ENCODE data around the gene CHST3. TPM values are rescaled to one million over a fixed set of nuclear protein-coding genes. Genes with fewer than 3 reads are reported as not detected.

The CHST3 gene
- polyA plus RNA-seq, 2 of the 4 experiments (the other 2 are of a cell fraction), result 12.8 to 23.1 TPM

DNA sequence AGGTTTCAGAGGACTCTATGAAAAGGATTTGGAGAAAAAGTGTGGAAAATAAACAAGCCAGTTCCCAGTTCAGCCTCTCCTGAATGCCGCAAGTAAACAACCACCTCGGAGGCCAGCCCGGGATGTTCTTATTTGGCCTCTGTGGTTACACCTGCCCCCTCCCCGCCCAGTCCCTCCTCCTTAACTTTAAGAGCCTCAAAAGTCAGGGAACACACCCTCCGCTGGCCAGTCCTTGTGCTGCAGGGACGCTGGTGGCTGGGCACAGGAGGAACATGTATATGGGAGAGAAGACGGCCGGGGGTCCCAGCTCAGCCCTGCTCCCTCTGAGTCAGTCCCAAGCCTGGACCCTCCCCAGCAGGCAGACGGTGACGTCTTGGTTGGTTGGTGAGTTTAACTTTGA is 6.1 kb downstream of the CHST3 start (continued):
- TF ChIP-seq REST (IDR thresholded peaks at IDR 0.05) (no peak), EHMT2 (IDR thresholded peaks at IDR 0.05; ENCODE audit: low read depth) (no peak), JUNB (IDR thresholded peaks at IDR 0.05) (no peak)

DNA sequence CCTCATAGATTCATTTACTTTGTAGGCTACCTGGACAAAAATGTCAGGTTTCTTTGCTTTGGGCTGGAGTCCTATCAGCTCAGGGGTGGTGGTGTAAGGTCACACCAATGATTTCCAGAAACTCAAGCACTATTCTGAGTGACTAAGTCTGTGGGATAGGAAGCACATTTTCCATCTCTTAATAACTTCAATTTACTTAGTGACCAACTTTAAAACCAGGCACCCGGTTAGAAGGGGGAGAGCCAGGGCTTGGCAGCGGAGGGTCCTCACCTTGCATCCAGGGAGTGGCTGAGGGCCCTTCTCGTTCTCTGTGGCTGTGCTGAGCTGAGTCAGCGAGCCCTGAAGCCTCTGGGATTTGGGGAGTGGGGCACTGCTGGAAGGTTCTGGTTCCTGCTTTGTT is 6.7 kb downstream of the CHST3 start:
- FAIRE-seq (no peak), DNase-seq (ENCODE audit: low read depth in 1 of 2, low spot score in 1 of 2) (no peak), ATAC-seq (no peak)
- WGBS (ENCODE audit: missing lambda C conversion rate), result 32% methylated on average over 4 of the region's 4 CpGs
- Histone ChIP-seq H3K4me3 (peak overlapping the region; percentile 20; the same call in 2 of the 3 replicates), H3K9me3 (no peaks in the 10 kb centered on the region), H3K27ac (peak overlapping the region; percentile 87 to 98), H3K4me1 (peaks cover 100% of the 10 kb centered on the region), H3K4me2 (peak overlapping the region; percentile 97)
- TF ChIP-seq MAFK (IDR thresholded peaks at IDR 0.05; ENCODE audit: partially characterized antibody) (peak; percentile 14), MAZ (IDR thresholded peaks at IDR 0.05; ENCODE audit: borderline replicate concordance, low read depth, low read length) (no peak)
- ChIA-PET POLR2A (interaction anchor here (0.9 kb wide), 1 partner anchor 74 kb away, joined by 3 read pairs; no protein-coding TSS in a partner anchor), CTCF (interaction anchor here (0.8 to 10.8 kb wide), 9 partner anchors 14 to 158 kb away, joined by 3 to 101 read pairs (median 12); no protein-coding TSS in a partner anchor)

- peak overlapping the region; percentile 20; the same call in 2 of the 3 replicates for H3K4me3 ChIP-seq
- FAIRE-seq, result no peak
- TF ChIP-seq REST (IDR thresholded peaks at IDR 0.05) (no peak), NFE2L2 (conservative IDR thresholded peaks at IDR 0.05; ENCODE audit: low read length) (no peak), SREBF2 (IDR thresholded peaks at IDR 0.05) (no peak), HOXB13 (CRISPR knock-in tag; IDR thresholded peaks at IDR 0.05; ENCODE audit: low read depth) (no peak), HES2 (IDR thresholded peaks at IDR 0.05) (no peak), BHLHE40 (IDR thresholded peaks at IDR 0.05; ENCODE audit: low read depth, low read length) (no peak)
- TF ChIP-seq, protein P1, sequence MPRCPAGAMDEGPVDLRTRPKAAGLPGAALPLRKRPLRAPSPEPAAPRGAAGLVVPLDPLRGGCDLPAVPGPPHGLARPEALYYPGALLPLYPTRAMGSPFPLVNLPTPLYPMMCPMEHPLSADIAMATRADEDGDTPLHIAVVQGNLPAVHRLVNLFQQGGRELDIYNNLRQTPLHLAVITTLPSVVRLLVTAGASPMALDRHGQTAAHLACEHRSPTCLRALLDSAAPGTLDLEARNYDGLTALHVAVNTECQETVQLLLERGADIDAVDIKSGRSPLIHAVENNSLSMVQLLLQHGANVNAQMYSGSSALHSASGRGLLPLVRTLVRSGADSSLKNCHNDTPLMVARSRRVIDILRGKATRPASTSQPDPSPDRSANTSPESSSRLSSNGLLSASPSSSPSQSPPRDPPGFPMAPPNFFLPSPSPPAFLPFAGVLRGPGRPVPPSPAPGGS (IDR thresholded peaks at IDR 0.05), result no peak
- CTCF ChIA-PET, result interaction anchor here (1.2 to 10.8 kb wide), 8 partner anchors 14 to 158 kb away, joined by 3 to 101 read pairs (median 14); no protein-coding TSS in a partner anchor
- 94% methylated on average over 13 of the region's 13 CpGs for WGBS (ENCODE audit: missing lambda C conversion rate)
- DNase-seq (ENCODE audit: low read depth in 1 of 2, low spot score in 1 of 2), result no peak
- POLR2A ChIA-PET, result interaction anchor here (0.9 kb wide), 1 partner anchor 75 kb away, joined by 3 read pairs; no protein-coding TSS in a partner anchor
- H3K4me2 ChIP-seq, result peak overlapping the region; percentile 97
- H3K4me1 ChIP-seq, result peaks cover 100% of the 10 kb centered on the region
- H3K9me3 ChIP-seq, result no peaks in the 10 kb centered on the region
- H3K27ac ChIP-seq, result peak overlapping the region; percentile 87 to 98
- no peak for ATAC-seq
Measured at GRCh38 chr10:71971311-71971731, 7.1 kb downstream of the CHST3 start.

Data from A549 (cell line).